Amniotic stem cell (primary cell): ENCODE measurements around the gene ENTREP1.
"Not testable (repeated sequence)": the region's sequence is repeated elsewhere in the genome, so short reads cannot be mapped to it uniquely, and the experiment has no call there.

Experiments
- DNase-seq: peaks from one replicate; lab custom pipeline; 2025; lab: John Stamatoyannopoulos, UW

ENTREP1 gene

DNA sequence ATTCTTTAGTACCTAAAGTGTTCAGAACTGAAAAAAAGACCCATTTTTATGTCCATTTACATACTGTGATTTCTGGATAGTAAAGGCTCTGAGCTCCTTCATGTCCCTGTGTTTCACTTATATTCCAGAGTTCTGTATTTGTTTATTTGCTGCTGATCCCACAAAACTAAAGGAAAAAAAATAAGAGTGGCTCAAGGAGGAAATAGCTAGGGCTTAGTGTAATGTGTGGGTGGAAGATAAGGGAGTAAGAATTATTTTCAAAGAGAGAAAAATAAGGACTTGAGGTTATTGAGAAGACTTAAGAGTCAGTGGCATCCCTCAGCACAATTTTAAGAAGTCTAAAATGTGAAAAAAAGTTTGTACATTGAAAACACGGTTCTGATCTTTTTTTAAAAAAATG, 46.0 kb downstream of the ENTREP1 start:
- no peak for DNase-seq

DNA sequence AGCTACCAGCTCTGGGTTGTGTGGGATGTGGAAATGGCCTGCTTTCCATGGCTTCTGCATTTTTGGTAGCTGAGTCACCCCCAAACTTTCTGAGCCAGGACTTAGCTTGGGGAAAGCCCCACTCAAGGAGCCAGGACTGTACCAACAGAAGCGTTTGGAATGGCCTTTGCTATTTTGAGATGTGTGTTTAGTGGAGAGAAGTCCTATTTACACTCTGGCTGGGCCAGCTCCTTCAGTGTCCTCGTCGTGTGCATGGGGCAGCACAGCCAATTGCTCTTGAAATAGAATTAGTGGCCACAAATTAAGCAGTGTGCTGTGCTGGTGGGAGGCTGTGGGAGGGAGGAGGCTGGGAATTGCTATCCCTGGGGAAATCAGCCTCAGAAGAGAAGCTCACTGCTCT, 51.6 kb downstream of the ENTREP1 start:
- DNase-seq: peak; percentile 82

DNA sequence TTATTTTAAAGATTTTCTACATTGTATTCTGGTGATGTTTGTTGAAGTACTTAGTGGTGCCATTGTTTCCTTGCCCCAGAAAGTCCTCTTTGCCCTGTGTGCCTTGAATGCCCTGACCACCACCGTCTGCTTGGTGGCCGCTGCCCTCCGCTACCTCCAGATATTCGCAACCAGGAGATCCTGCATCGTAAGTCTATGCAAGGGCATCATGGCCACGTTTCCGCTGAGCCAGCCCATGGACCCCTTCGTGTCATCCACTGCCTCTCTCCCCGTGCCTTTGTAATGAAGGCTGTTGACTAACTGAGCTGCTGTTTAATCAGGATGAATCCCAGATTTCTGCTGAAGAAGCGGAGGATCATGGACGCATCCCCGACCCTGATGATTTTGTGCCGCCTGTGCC, 52.3 kb downstream of the ENTREP1 start:
- no peak for DNase-seq

DNA sequence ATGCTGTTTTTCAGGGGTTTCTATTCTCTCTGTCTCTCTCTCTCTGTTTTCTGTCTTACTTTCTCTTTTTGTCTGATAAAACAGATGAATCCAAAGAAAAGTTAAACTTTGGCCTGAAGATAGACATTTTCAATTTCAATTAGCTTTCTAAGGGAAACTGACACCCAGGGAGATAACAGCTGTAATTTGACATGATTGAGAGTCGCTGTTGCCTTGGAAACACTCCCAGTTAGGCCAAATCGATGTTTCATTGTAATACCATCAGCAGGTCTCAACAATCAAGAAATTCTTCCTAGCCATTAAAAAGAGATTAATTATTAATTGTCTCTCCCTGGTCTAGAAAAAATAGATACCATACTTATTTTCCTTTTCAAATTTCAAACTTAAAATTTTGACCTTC, 53.0 kb downstream of the ENTREP1 start:
- no peak for DNase-seq

DNA sequence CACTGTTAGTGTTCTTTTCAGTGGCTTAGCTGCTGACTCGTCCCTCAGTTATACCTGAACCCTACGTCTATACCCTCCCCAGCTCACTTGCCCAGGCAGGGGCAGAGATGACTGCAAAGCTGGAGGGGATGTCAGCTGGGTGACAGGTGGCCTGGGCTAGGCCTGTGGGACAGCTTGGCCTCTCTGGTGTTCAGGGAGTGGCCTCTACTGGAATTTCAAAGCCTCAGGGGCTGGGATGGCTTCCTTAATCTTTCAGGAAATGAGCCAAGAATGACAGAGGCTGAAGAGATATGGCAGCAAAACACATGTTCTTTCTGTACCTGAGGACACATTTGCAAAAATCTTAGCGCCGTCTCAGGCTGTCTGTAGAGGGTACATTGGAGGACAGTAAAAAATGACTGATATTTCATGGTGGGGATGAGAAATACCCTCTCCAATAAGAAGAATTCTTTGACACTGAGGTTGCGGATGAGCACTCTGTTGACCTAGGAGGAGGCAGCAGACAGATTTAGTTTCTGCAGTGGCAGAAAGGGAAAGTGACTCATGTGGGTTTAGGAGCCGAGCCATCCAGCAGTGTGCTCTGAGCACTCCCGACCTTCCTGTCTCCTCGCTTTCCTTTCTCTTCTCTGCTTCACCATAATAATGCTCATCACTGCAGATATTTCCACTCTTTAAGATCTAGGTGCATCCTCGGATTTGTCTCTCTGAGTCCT, 54.4 kb downstream of the ENTREP1 start:
- DNase-seq: no peak

DNA sequence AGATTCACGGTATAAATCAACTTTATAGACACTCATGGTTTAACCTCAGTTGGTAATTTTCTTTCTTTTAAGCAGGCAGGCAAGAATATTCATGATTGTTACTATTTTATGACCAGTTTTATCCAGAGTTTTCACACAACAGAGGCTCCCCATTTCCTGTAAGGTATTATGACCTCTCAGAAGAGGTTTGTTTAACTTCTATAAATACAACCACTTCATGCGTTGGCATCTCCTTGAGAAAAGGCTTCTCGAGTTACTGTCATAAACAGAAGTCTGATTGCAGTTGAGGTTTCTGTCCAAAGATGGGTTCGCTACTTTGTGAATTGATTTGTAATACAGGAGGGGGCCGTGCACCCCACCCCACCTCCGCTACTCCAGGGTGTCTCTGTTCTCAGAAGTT, 55.3 kb downstream of the ENTREP1 start:
- DNase-seq: no peak

DNA sequence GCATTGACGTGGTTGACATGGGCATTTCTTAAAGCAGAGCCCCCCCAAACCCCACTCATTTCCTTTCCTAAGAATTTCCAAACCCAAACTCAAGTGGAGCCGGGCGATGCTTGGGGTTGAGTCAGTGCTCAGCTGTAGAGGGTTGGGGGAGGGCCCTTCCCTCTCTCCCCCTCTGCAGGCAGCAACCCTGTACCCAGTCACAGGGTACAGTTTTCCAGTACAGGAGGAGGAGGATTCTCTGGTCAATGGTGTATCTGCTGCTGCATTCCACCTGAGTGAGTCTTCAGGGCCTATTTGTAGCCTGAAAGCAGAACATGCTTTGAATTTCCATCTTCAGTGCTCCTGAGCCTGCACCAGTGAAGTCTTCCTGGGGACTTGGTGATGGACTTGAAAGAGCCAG, 55.8 kb downstream of the ENTREP1 start:
- no peak for DNase-seq

DNA sequence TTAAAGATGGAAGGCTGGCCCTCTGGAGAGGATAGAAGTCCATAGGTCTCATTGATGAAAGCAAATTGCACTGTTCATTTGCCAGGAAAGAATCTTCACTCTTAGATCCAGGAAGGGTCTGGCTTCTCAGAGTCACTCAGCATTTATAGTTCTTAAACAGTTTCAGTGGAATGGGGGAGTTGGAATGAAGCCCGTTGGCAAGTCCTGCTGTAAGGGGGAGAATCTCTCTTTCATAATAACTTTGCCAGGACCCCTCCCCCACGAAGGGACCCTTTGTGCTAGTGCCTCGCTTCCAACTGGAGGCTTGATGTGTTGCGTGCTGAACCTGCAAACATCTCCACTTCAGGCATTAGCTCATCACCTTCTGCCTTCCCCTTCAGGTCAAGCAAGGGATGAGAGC, 57.1 kb downstream of the ENTREP1 start:
- no peak for DNase-seq

DNA sequence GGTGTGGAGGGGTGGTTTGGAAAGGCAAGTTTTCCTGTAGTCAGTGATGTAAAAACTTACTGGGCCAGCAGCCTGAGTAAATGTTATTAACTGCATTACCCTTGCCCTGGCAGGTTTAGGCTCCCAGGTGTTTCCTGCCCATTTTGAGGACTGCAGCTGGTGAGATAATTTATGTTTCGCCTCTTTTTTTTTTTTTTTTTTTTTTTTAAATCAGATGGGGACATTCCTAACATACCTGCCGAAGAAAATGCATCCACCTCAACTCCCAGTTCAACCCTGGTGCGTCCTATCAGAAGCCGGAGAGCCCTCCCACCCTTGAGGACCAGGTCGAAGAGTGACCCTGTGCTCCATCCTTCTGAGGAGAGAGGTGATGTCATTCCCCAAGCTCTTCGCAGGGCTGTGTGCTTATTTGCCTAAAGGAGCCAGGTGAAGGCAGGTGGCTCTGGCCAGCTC, 60.6 kb downstream of the ENTREP1 start:
- no peak for DNase-seq

DNA sequence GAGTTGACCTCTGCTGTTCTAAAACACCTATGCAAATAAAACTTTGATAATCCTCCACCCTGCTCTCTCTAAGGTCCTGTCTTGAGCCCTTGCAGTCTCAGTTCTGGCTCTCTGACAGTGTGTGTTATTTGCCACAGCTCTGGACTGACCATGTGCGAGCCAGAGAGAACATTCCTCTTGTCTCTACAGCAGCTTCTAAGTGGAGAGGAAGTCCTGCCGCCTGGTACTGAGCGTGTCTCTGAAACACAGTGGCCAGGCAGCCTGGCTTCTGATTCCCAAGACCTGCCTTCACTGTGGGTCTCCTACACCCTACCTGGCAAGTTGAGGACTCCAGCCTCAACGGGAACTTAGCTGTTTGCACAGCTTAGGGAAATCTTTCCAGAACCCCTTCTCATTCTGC, 61.6 kb downstream of the ENTREP1 start:
- DNase-seq: no peak

DNA sequence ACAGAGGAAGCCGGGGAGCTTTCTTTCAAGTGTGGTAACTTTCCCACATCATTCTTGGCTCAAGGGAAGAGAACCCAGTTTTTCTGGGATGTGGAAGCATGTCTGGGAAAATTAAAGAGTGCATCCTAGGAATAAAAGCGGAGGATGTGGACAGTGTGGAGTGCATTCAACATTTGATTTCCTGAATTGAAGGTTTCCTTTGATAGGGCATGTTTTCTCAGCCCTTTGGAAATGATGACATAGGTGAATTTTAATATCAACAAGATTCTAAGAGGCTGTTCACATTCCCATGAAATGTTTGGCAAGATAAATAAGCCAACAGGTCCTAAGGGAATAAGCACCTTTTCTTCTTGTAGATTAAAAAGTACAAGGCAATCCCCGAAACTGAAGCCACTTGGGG, 63.6 kb downstream of the ENTREP1 start:
- DNase-seq: no peak

DNA sequence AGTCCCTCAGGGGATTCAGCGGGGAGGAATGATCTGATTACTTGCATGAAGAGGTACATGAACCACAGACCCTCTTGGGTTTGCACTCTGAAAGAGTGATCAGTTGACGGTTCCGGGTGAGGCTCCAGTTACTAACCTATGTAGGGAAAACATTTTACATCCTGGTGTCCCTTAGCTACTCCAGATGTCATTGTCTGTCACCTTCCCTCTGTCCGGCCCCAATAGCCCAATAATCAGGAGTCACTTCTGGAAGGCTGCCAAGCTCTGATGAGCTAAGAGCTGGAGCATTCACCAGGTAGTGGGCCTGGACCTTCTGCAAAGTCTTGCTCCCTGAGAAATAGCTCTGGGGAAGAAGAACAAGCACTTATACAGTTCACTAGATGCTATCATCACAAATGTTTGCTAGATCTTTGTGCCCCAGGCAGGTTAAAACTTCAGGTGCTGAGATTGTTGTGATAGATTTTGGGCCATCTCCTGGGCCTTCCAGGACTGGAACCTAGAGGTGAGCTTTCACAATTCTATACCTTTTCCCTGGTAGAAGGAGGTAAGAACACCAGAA, 64.5 kb downstream of the ENTREP1 start:
- DNase-seq: no peak

DNA sequence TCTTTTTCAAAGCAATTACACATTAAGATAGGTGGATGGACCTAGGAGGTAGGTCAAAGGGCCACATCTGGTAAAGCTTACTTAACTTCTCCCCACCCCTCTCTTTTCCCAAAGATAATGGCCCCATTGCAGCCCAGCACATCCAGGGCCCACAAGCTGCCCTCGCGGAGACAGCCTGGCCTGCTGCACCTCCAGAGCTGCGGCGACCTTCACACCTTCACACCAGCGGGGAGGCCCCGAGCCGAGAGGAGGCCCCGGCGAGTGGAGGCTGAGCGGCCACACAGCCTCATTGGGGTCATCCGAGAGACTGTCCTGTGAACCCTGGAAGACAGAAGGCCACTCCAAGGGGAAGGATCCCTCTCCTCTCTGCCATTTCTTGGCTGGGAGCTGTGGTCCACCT, 66.5 kb downstream of the ENTREP1 start:
- no peak for DNase-seq

DNA sequence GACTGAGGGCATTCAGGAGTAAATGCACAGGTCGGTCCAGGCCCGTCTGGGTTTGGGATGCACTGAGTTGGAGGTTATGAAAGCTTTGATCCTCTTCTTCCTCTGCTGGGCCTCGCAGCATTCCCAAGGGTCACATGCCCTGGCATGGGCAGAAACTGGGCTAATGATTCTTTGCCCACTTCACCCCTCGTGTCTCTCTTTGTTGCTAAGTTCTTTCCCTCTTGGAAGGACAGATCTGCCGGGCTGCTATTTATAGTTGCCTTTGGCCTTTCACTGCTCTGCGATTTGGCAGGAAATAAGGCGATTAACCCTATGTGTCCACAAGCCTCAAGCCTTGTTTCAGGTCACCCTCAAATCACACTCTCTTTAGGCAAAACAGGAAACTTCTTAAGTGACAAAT, 66.9 kb downstream of the ENTREP1 start:
- no peak for DNase-seq

DNA sequence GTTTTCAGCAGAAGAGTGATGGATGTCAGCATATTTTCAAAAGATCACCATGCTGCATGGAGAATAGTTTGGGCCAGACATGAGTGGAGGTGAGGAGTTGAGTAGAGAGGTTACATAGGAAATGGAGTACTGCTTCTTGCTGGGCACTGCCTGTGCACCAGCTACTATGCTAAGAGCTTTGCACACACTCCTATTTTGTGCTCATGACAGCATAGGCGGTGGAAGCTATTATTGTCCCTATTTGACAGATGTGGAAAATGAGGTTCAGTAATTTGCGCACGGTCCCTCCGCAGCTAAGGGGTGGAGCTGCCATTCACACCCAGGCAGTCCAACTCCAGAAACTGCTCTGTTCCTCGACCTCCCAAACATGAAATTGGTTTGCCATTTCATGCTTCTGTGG, 67.8 kb downstream of the ENTREP1 start:
- DNase-seq: no peak

DNA sequence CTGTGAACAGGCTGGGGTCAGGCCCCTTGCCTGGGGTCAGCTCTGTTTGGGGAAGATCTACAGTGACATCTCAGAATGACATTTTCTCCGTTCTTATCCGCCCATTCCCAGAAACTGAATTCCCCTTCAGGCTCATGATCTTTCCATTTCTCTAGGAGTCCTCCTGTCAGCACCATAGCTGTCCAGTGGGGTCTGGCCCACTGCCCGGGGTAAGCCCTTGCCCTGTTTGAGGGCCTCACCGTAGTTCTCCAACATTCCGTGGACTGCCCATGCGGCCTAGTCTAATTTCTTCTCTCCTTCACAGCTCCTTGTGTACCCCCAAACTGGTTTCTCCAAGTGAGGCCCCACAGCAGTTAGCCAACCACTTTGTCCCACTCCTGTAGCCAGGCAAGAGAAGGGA, 68.4 kb downstream of the ENTREP1 start:
- no peak for DNase-seq

DNA sequence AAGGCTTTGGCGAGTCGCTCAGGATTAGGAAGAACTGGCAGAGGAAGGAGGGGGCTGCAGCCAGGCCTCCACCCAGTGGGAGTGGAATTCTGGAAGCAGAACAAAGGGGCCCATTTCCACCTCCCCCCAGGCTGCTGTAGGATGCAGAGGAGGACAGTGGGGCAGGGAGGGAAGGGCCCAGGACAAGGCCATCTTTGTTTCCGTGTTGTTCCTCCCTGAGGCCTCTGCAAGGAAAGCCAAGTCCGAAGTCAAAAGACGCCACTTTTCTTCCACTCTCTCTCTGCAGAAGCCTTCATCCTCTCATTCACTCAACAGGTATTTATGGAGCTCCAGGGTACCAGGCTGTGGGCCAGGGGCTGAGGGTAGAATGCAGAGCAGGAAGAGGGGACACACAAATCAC, 70.7 kb downstream of the ENTREP1 start:
- no peak for DNase-seq

DNA sequence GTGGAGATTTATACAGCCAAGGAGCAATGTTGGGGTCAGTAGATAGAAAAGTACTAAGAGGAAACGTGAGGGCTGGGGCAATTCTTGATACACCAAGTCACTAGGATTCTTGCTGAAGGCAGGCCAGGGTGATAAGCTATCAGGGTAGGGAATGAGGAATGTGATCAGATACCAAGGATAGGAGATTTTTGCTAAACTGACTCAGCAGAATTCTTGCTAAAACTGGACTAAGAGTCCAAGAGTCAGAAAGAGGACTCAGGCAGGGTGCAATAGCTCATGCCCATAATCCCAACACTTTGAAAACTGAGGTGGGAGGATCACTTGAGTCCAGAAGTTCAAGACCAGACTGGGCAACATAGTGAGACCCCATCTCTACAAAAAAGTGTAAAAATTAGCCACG, 71.7 kb downstream of the ENTREP1 start:
- no peak for DNase-seq

DNA sequence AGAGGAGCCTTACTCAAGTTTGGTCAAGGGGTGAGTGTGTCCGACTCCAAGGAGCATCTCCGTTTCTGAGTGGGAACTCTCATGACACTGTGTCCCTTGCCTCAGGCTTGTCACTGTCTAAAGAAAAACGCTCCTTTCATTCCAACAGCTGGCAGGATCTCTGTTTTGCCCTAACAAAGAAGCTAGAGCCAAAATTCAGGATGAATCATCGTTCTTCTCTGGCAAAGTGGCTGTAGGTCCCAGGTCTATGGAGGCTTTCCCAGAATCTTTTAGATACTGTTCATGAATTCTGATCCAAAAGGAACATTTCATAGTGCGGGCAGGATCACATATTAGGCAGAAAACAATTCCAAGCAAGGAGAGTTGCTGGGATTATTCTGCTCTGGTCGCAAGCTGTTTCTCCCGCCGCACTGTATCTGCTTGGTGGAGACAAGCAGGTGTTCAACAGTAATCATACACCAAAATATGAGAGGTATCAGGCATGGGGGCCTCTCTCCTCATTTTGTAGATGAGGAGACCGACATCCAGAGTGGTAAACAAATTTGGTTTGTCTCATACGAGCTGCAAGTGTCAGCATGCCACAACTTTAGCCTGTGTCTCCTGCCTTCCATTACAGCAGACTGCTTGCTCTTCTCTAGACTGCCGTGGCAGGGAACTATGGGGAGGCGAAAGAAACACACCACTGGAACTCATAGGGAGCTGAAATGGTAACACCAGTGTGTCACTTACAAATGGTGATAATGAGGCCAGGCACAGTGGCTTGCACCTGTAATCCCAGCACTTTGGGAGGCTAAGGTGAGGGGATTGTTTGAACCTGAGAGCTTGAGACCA, 72.6 kb downstream of the ENTREP1 start:
- DNase-seq: no peak

DNA sequence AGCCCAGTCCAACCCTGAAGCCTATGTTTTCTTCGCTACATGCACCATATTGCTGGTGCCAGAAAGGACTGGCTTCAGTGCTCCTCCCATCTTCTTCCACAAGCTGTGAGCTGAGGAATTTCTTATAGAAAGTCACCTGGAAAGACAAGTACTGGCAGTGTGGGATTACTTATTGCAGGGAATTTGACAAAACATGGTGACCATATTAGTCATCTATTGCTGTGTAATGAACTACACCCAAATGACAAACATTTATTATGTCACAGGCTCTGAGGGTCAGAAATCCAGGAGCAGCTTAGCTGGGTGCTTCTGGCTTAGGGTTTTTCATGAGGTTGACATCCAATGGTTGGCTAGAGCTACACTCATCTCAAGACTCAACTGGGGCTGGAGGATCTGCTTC, 75.5 kb downstream of the ENTREP1 start:
- DNase-seq: no peak

DNA sequence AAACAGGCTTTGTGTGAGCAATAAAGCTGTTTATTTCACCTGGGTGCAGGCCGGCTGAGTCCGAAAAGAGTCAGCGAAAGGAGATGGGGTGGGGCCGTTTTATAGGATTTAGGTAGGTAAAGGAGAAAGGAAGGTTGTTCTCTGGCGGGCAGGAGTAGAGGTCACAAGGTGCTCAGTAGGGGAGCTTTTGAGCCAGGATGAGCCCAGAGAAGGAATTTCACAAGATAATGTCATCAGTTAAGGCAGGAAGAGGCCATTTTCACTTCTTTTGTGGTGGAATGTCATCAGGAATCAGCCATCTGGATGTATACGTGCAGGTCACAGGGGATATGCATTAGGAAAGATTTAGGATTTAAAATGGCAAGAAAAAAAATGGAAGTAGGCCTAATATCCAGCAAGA, 84.9 kb downstream of the ENTREP1 start:
- not testable (repeated sequence) for DNase-seq

DNA sequence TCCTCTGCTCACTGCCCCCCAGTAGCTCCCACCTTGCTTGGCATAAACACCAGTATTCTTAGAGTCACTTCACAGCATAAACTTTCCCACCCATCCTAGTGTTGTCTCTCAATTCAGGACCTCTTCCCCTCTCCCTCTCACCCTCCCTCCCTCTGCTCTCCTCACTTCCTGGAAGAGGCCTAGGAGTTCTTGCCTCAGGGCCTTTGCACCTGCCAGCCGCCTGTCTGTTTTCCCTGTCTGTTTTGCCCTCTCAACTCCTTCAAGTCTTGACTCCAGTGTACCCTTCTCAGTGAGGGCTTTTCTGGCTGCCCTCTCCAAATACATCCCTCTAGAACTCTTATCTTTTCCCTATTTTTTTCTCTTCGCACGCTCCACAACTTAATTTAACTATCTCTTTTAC, 86.2 kb downstream of the ENTREP1 start:
- DNase-seq: no peak
